NCI-H1930 (cell line): ENCODE measurements around the gene ACSS1.

ENCODE experiments used
- DNase-seq, 2 experiments: peaks; one replicate each; lab custom pipeline; 2025; lab: John Stamatoyannopoulos, UW

Gene ACSS1

DNA sequence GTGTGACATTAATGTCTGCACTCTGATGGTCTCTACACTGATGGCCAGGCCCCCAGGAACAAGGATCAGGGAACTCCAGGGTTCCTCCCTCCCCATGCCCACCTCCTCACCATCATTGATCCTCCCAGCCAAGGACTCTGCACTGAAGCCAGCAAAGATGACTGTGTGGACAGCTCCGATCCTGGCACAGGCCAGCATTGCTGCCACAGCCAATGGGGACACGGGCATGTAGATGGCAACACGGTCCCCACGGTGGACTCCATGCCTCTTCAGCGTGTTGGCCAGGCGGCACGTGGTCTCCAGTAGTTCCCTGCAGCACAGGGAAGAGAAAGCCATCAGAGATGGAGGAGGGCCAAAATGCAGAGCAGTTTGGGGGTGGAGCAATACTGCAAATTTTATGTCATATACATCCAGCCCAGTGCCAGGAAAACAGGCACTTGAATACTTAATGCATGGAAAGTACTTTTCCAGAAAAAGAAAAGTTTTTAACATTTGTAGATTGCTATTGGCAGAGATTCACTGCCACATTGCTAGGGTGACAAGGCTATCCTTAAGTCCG, 27.2 kb downstream of the ACSS1 start:
- DNase-seq = no peak

DNA sequence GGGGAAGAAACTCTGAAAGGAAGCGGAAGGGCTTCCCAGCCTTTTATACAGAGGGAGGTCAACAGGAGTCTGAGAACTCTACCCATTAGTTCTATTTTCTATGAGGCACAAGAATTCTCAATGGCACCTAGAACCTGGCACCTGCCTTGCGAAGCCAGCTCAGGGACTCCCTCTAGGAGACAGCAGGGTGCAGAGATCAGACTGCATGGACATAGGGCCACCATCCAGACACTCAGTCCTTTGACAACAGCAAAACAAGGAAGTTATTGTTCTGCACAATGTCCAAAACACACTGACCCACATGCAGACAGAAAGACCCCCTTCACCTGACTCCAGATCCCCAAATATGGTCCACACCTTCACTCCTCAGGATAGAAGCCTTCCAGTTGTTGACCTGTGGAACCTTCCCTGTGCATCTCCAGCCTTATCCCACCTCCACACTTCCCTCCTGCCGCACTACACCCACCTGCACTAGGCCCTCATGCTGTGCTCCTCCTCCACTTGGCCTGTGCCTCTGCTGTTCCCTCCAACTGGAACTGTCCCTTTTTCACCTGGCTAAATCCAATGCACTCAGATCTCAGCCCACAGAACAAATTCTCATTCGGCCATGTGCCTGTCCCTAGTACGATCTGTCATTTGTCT, 27.8 kb downstream of the ACSS1 start:
- DNase-seq = no peak

- DNase-seq = no peak
Measured at GRCh38 chr20:25025986-25026605, 31.8 kb downstream of the ACSS1 start.

GRCh38 chr20:25025091-25025861, 32.7 kb downstream of the ACSS1 start:
- no peak for DNase-seq

DNA sequence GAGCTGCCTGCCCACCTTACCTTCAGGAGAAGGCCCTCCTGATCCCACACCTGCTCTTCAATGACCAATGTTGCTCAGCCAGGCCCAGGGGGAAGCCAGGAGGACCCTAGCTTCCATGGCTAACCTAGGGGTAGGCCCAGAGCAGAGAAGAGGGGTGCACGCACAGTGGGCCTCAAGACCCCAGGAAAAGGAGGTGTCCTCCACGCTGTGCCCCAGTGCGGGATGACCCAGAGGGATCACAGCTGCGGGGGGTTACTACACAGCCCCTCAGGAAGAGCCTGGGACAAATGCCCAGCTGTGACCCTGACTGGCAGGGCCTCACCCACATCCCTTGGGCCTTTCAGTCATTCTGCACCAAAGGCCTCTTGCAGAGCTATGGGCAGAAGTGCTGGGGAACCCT, 33.8 kb downstream of the ACSS1 start:
- DNase-seq = no peak

DNA sequence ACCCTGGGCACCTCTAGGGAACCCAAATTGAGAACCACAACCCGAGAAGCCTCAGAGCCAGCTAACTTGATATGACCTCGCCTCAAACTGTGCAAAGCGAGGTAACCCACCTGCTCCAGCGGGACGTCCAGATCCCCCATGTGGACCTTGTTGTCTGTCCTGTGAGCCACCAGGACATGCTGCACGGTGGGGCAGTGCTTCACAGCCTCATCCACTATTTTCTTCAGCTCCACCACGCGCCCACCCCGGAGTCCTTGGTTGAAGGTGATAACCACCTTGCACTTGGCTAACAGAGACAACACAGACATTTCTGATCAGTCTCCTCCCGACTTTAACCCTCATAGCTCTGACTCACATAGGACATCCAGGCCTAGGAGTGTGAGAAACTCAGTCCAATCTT, 34.6 kb downstream of the ACSS1 start:
- no peak for DNase-seq

DNA sequence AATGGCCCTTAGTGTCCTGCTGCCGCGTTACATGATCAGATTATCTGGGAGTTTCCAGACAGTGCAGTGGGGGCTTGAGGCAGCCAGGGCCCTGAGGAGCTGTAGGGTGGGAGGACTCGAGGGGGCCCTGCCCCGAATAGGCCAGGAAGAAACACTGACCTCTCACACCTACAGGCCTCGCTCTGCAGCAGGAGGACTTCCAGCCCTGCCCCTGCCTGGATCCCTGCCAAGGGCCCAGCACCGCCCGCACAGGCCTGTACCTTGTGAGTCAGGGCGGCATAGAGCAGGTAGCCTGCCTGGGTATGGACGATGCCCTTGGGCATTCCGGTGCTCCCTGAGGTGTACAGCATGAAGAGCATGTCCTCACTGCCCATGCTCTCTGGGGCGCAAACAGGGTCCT, 35.3 kb downstream of the ACSS1 start:
- DNase-seq = no peak

GRCh38 chr20:25021336-25021735, 36.6 kb downstream of the ACSS1 start:
- DNase-seq = no peak

GRCh38 chr20:25020901-25021301, 37.0 kb downstream of the ACSS1 start:
- DNase-seq = no peak

DNA sequence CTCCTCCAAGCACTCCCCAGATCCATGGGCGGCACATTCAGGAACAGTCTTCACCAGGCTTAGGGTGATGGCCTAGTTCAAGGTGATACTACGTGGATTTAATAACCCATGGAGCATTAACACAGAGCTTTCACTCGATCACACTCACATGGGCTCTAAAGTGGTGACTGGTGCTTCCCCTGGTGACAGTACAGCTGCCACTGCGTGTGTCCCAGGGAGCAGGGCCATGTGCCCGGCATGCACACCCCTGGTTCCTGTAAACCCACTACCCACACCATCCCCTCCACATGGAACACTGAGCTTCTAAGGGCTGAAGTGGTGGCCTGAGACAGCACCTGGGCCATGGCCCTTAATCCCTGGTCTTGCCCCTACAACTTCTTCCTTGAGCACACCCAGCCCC, 37.6 kb downstream of the ACSS1 start:
- no peak for DNase-seq

- no peak for DNase-seq
Measured at GRCh38 chr20:25019381-25020155, 38.4 kb downstream of the ACSS1 start.

GRCh38 chr20:25018841-25019240, 39.1 kb downstream of the ACSS1 start:
- no peak for DNase-seq

- no peak for DNase-seq
Measured at GRCh38 chr20:25018425-25018824, 39.5 kb downstream of the ACSS1 start.

DNA sequence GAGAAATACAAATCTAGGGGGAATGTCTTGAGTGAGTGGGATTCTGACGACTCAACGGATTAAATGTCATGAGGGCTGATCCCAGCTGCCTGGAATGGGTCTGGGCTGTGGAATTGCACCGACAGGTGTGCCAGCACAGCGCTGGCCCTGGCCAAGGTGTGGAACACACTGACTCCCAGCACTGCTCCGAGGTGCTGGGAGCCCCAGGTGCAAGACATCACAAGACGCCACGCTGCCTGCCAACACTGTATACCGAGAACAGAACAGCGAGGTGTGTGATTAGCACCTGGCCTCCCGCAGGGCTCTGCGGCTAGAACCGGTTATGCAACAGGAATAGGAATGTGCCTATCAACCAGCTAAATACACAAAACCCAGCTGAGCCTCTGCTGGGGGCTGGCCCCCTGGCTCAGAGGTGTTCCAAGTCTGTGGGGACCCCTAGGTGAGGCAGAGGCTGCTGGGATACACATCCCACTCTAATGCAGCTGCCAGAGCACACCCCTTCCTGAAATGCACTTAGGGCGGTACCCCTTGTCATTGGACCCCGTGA, 40.6 kb downstream of the ACSS1 start:
- DNase-seq = no peak

DNA sequence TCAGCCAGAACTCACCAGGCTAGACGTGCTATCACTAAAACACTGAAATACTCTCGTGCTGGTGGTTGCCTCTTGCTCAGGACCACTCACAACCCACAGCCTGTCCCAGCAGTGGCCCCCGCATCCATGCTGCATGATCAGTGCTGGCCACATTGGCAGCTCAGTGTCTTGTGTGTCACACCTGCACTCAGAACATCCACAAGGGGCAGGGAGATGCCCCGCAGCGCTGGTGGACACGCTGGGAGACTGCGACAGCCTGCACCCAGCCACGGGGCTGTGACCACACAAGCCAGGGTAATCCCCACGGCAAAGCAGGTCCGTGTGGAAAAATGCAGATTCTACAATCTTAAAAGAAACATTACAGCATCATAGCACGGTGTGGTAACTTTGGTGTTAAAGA, 41.5 kb downstream of the ACSS1 start:
- DNase-seq = no peak

- DNase-seq = no peak
Measured at GRCh38 chr20:25015986-25016385, 42.0 kb downstream of the ACSS1 start.

DNA sequence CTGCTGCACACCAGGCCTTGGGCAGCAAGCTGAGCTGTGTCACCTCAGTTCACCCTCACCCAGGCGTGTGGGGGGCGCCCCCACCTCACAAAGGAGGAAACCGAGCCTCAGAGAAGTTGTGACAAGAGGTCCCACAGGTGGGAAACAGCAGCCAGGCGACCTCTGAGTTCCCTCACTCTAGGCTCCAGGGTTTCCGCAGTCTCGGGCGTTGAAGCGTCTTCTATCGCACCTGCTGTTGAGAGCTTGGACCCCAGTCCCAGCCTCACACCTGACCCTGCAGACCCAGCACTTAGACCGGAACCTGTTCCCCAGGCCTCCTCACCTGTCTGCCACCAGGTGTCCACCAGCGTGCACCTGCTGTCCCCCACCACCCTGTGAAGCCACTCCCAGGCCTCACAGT, 43.1 kb downstream of the ACSS1 start:
- no peak for DNase-seq

- no peak for DNase-seq
Measured at GRCh38 chr20:25013478-25014380, 44.2 kb downstream of the ACSS1 start.

DNA sequence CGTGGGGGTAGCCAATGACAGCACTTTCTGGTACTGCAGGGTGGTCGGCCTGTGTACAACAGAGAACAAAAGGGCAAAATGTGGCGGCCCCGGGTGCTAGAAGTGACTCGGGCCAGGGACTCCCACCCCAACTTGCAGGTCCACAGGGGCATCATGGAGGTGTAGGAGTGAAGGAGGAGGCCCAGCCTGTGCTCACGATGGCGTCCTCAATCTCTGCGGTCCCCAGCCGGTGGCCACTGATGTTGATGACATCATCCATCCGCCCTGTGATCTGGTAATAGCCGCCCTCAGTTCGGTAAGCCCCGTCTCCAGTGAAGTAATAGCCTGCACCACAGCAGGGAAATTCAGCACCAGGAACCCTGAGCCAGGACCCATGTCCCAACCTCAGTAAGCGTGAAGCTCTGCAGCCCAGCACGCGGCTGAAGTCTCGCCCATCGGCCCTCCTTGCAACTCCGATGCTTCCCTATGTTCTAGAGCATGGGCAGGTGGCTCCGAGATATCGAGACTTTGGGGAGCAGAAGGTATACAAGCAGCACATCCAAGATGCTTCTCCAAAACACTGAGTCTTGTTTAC, 45.2 kb downstream of the ACSS1 start:
- no peak for DNase-seq

DNA sequence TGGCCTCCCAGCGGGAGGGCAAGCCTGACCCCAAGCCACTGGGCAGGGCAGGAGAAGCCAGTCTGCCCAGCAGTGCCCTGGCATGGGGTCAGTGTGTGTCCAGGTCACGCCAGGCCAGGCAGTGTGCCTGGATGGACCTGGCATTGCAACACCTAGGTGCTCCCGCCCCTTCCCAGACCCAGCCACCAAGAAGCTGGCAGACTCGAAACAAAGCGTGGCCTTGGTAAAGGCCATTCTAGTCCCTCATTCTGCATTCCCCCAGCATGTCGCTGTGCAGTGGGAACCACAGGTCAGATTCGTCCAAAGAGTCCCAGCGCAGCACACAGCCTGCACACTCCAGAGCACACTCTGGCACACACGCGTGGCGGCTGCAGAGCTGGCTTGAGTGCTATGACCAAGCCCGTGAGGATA, 46.1 kb downstream of the ACSS1 start:
- DNase-seq = no peak

GRCh38 chr20:25011261-25011660, 46.7 kb downstream of the ACSS1 start:
- DNase-seq = no peak
